HEK293T (cell line): ENCODE measurements around the gene TRAF3.

Source experiments
- CTCF ChIA-PET: fragments of 350-600 bp; formaldehyde crosslinking; extraction: SDS; loops from one replicate; lab custom pipeline; 2021; ENCODE audit warnings: antibody characterized with exemption, inconsistent platforms; lab: Yijun Ruan, JAX
- POLR2A ChIA-PET: fragments of 350-600 bp; formaldehyde crosslinking; extraction: SDS; loops from one replicate; lab custom pipeline; 2020; ENCODE audit warnings: antibody characterized with exemption, inconsistent platforms; lab: Yijun Ruan, JAX
- DNase-seq: peaks from one replicate; pipeline ENCODE4 v3.0.0; 2012; ENCODE audit warnings: mixed read lengths; ENCODE audit errors: extremely low spot score
- ARNT ChIP-seq: fragments of 450-650 bp; IDR thresholded peaks from 2 replicates; pipeline ENCODE4 v1.6.1; 2017; ENCODE audit warnings: mild to moderate bottlenecking
- BHLHE40 ChIP-seq: fragments of 450-650 bp; IDR thresholded peaks from 2 replicates; pipeline ENCODE4 v1.6.1; 2016; ENCODE audit warnings: mild to moderate bottlenecking, moderate library complexity, borderline replicate concordance
- CTBP1 ChIP-seq: fragments of 450-650 bp; IDR thresholded peaks from 2 replicates; pipeline ENCODE4 v1.6.1; 2016; ENCODE audit warnings: borderline replicate concordance
- ELF4 ChIP-seq: fragments of 450-650 bp; IDR thresholded peaks from 2 replicates; pipeline ENCODE4 v1.6.1; 2017; ENCODE audit warnings: antibody characterized with exemption
- FOXA1 ChIP-seq: fragments of 450-650 bp; IDR thresholded peaks from 2 replicates; pipeline ENCODE4 v1.6.1; 2016; ENCODE audit warnings: mild to moderate bottlenecking
- FOXK2 ChIP-seq: fragments of 450-650 bp; IDR thresholded peaks from 2 replicates; pipeline ENCODE4 v1.6.1; 2016; ENCODE audit warnings: mild to moderate bottlenecking
- FOXM1 ChIP-seq: fragments of 450-650 bp; IDR thresholded peaks from 2 replicates; pipeline ENCODE4 v1.6.1; 2017; ENCODE audit warnings: mild to moderate bottlenecking, borderline replicate concordance
- HDGF ChIP-seq: fragments of 450-650 bp; IDR thresholded peaks from 2 replicates; pipeline ENCODE4 v1.6.1; 2017; ENCODE audit warnings: antibody characterized with exemption, borderline replicate concordance
- L3MBTL2 ChIP-seq: fragments of 450-650 bp; conservative IDR thresholded peaks from 2 replicates; pipeline ENCODE4 v1.6.1; 2016; ENCODE audit warnings: mild to moderate bottlenecking
- LEF1 ChIP-seq: fragments of 450-650 bp; IDR thresholded peaks from 2 replicates; pipeline ENCODE4 v1.6.1; 2017; ENCODE audit warnings: mild to moderate bottlenecking, borderline replicate concordance
- NFRKB ChIP-seq: fragments of 450-650 bp; IDR thresholded peaks from 2 replicates; pipeline ENCODE4 v1.6.1; 2016; ENCODE audit warnings: mild to moderate bottlenecking, moderate library complexity
- PKNOX1 ChIP-seq: fragments of 450-650 bp; IDR thresholded peaks from 2 replicates; pipeline ENCODE4 v1.6.1; 2016
- SP1 ChIP-seq: fragments of 450-650 bp; IDR thresholded peaks from 2 replicates; pipeline ENCODE4 v1.6.1; 2017
- SUZ12 ChIP-seq: fragments of 450-650 bp; IDR thresholded peaks from 2 replicates; pipeline ENCODE4 v1.6.1; 2016; ENCODE audit warnings: mild to moderate bottlenecking
- TARDBP ChIP-seq: fragments of 450-650 bp; IDR thresholded peaks from 2 replicates; pipeline ENCODE4 v1.6.1; 2016
- ZNF384 ChIP-seq: fragments of 450-650 bp; IDR thresholded peaks from 2 replicates; pipeline ENCODE4 v1.6.1; 2016

Gene TRAF3

GRCh38 chr14:102786768-102787167, 9.5 kb downstream of the TRAF3 start:
- no peak for DNase-seq
- ChIA-PET POLR2A (no interaction called here), CTCF (no interaction called here)
- TF ChIP-seq ZNF384, result no peak
- TF ChIP-seq FOXM1, result no peak
- TF ChIP-seq FOXK2, result no peak
- no peak for TF ChIP-seq ELF4

- CTCF ChIA-PET, result interaction anchor here (0.7 kb wide), 1 partner anchor 230 kb away, joined by 3 read pairs; no protein-coding TSS in a partner anchor
- TF ChIP-seq CTBP1 (no peak), PKNOX1 (no peak), SP1 (no peak), FOXM1 (no peak), SUZ12 (no peak), ZNF384 (no peak), FOXA1 (no peak), ARNT (no peak), ELF4 (no peak), NFRKB (no peak), L3MBTL2 (no peak), LEF1 (no peak), BHLHE40 (no peak)
- DNase-seq, result no peak
- POLR2A ChIA-PET, result no interaction called here
Observed at GRCh38 chr14:102789349-102789748, 12.1 kb downstream of the TRAF3 start.

- no peak for DNase-seq
- TF ChIP-seq ELF4 (no peak), FOXK2 (no peak), BHLHE40 (no peak)
- ChIA-PET POLR2A (no interaction called here), CTCF (no interaction called here)
Observed at GRCh38 chr14:102793531-102794328, 16.5 kb downstream of the TRAF3 start.

GRCh38 chr14:102795060-102795925, 18.0 kb downstream of the TRAF3 start:
- no peak for DNase-seq
- POLR2A ChIA-PET, result no interaction called here
- CTCF ChIA-PET, result interaction anchor here (1.6 kb wide), 1 partner anchor 10 kb away, joined by 3 read pairs; no protein-coding TSS in a partner anchor
- TF ChIP-seq HDGF, result no peak
- no peak for TF ChIP-seq FOXM1
- no peak for TF ChIP-seq ELF4

- CTCF ChIA-PET, result no interaction called here
- POLR2A ChIA-PET, result no interaction called here
- DNase-seq, result no peak
- TF ChIP-seq BHLHE40, result no peak
- no peak for TF ChIP-seq ZNF384
- no peak for TF ChIP-seq PKNOX1
- TF ChIP-seq CTBP1, result no peak
- no peak for TF ChIP-seq SUZ12
- TF ChIP-seq TARDBP, result no peak
- no peak for TF ChIP-seq L3MBTL2
- TF ChIP-seq HDGF, result no peak
- no peak for TF ChIP-seq NFRKB
- TF ChIP-seq LEF1, result no peak
- no peak for TF ChIP-seq FOXK2
- no peak for TF ChIP-seq FOXM1
- TF ChIP-seq ARNT, result no peak
- TF ChIP-seq SP1, result no peak
Observed at GRCh38 chr14:102796661-102797190, 19.5 kb downstream of the TRAF3 start.

GRCh38 chr14:102798926-102799325, 21.7 kb downstream of the TRAF3 start:
- no peak for DNase-seq
- ChIA-PET POLR2A (no interaction called here), CTCF (no interaction called here)
- TF ChIP-seq FOXA1 (no peak), SP1 (no peak), PKNOX1 (no peak), CTBP1 (no peak), TARDBP (no peak), HDGF (no peak)
